Measurements from ENCODE around the gene C1orf216. TPM values are rescaled to one million over a fixed set of nuclear protein-coding genes. Genes with fewer than 3 reads are reported as not detected.
"Not testable (repeated sequence)": the region's sequence is repeated elsewhere in the genome, so short reads cannot be mapped to it uniquely, and the experiment has no call there.

The C1orf216 gene
- total and polyA plus RNA-seq, 9 donors = 9.3 to 17.4 (median 11.7) TPM

- peak; percentile 28 for DNase-seq
- Histone ChIP-seq H3K9me3 (replicated peaks; ENCODE audit: control insufficient read depth, low read depth, low read length) (no peaks in the 10 kb centered on the region), H3K27ac (ENCODE audit: low read length) (no peak overlapping the region), H3K4me1 (ENCODE audit: control insufficient read depth, insufficient read depth, low read length) (peaks cover 12% of the 10 kb centered on the region), H3K36me3 (ENCODE audit: control insufficient read depth, insufficient read depth, low read length) (no peaks in the 10 kb centered on the region), H3K4me3 (ENCODE audit: low read length) (peak overlapping the region; percentile 47), H3K27me3 (ENCODE audit: control insufficient read depth, insufficient read depth, low read length) (peaks cover 24% of the 10 kb centered on the region)
- WGBS (ENCODE audit: insufficient coverage) = 2% methylated on average over 5 of the region's 14 CpGs
Measured at GRCh38 chr1:35708441-35708921, 10.2 kb downstream of the C1orf216 start.

- Histone ChIP-seq H3K27me3 (ENCODE audit: control insufficient read depth, insufficient read depth, low read length) (peaks cover 27% of the 10 kb centered on the region), H3K36me3 (ENCODE audit: control insufficient read depth, insufficient read depth, low read length) (no peaks in the 10 kb centered on the region), H3K4me3 (ENCODE audit: low read length) (peak overlapping the region; percentile 47), H3K27ac (ENCODE audit: low read length) (no peak overlapping the region), H3K4me1 (ENCODE audit: control insufficient read depth, insufficient read depth, low read length) (peaks cover 12% of the 10 kb centered on the region), H3K9me3 (replicated peaks; ENCODE audit: control insufficient read depth, low read depth, low read length) (no peaks in the 10 kb centered on the region)
- DNase-seq = peak; percentile 69
- WGBS (ENCODE audit: insufficient coverage) = under 1% methylated on average over 55 of the region's 76 CpGs
Measured at GRCh38 chr1:35707601-35708440, 10.9 kb downstream of the C1orf216 start.

GRCh38 chr1:35706846-35707600 is 11.7 kb downstream of the C1orf216 start:
- no peak overlapping the region for H3K4me3 ChIP-seq (ENCODE audit: low read length)
- no peak overlapping the region for H3K27ac ChIP-seq (ENCODE audit: low read length)
- DNase-seq = no peak
- H3K4me1 ChIP-seq (ENCODE audit: control insufficient read depth, insufficient read depth, low read length) = peaks cover 12% of the 10 kb centered on the region
- peaks cover 34% of the 10 kb centered on the region for H3K27me3 ChIP-seq (ENCODE audit: control insufficient read depth, insufficient read depth, low read length)
- no peaks in the 10 kb centered on the region for H3K9me3 ChIP-seq (replicated peaks; ENCODE audit: control insufficient read depth, low read depth, low read length)
- WGBS (ENCODE audit: insufficient coverage) = 31% methylated on average over 25 of the region's 29 CpGs
- H3K36me3 ChIP-seq (ENCODE audit: control insufficient read depth, insufficient read depth, low read length) = no peaks in the 10 kb centered on the region

GRCh38 chr1:35702508-35702907 is 16.2 kb downstream of the C1orf216 start:
- no peak overlapping the region for H3K27ac ChIP-seq (ENCODE audit: low read length)
- H3K36me3 ChIP-seq (ENCODE audit: control insufficient read depth, insufficient read depth, low read length) = no peaks in the 10 kb centered on the region
- no peak for DNase-seq
- peaks cover 53% of the 10 kb centered on the region for H3K27me3 ChIP-seq (ENCODE audit: control insufficient read depth, insufficient read depth, low read length)
- no CpG with 5 or more reads among the region's 7 CpGs for WGBS (ENCODE audit: insufficient coverage)
- no peak overlapping the region for H3K4me3 ChIP-seq (ENCODE audit: low read length)
- H3K4me1 ChIP-seq (ENCODE audit: control insufficient read depth, insufficient read depth, low read length) = peaks cover 4% of the 10 kb centered on the region
- no peaks in the 10 kb centered on the region for H3K9me3 ChIP-seq (replicated peaks; ENCODE audit: control insufficient read depth, low read depth, low read length)

- WGBS (ENCODE audit: insufficient coverage) = 80% methylated on average over 1 of the region's 1 CpG
- peaks cover 45% of the 10 kb centered on the region for H3K27me3 ChIP-seq (ENCODE audit: control insufficient read depth, insufficient read depth, low read length)
Measured at GRCh38 chr1:35699152-35699551, 19.5 kb downstream of the C1orf216 start.

GRCh38 chr1:35692317-35692716 is 26.4 kb downstream of the C1orf216 start:
- no peak for DNase-seq
- no peak overlapping the region for H3K4me3 ChIP-seq (ENCODE audit: low read length)
- WGBS (ENCODE audit: insufficient coverage) = no CpG with 5 or more reads among the region's 2 CpGs
- no peaks in the 10 kb centered on the region for H3K36me3 ChIP-seq (ENCODE audit: control insufficient read depth, insufficient read depth, low read length)
- peaks cover 14% of the 10 kb centered on the region for H3K27me3 ChIP-seq (ENCODE audit: control insufficient read depth, insufficient read depth, low read length)
- H3K27ac ChIP-seq (ENCODE audit: low read length) = no peak overlapping the region
- no peaks in the 10 kb centered on the region for H3K4me1 ChIP-seq (ENCODE audit: control insufficient read depth, insufficient read depth, low read length)
- no peaks in the 10 kb centered on the region for H3K9me3 ChIP-seq (replicated peaks; ENCODE audit: control insufficient read depth, low read depth, low read length)

More at GRCh38 chr1:35699152-35699551, 19.5 kb downstream of the C1orf216 start:
- not testable (repeated sequence) for H3K36me3 ChIP-seq (ENCODE audit: control insufficient read depth, insufficient read depth, low read length); DNase-seq; H3K4me3 ChIP-seq (ENCODE audit: low read length); H3K4me1 ChIP-seq (ENCODE audit: control insufficient read depth, insufficient read depth, low read length); H3K9me3 ChIP-seq (replicated peaks; ENCODE audit: control insufficient read depth, low read depth, low read length); H3K27ac ChIP-seq (ENCODE audit: low read length)

GRCh38 chr1:35691571-35692220 is 27.0 kb downstream of the C1orf216 start:
- no peak overlapping the region for H3K4me3 ChIP-seq (ENCODE audit: low read length)
- H3K27ac ChIP-seq (ENCODE audit: low read length) = no peak overlapping the region
- peaks cover 14% of the 10 kb centered on the region for H3K27me3 ChIP-seq (ENCODE audit: control insufficient read depth, insufficient read depth, low read length)
- WGBS (ENCODE audit: insufficient coverage) = 40% methylated on average over 2 of the region's 8 CpGs
- no peaks in the 10 kb centered on the region for H3K4me1 ChIP-seq (ENCODE audit: control insufficient read depth, insufficient read depth, low read length)
- DNase-seq = no peak
- H3K9me3 ChIP-seq (replicated peaks; ENCODE audit: control insufficient read depth, low read depth, low read length) = no peaks in the 10 kb centered on the region
- no peaks in the 10 kb centered on the region for H3K36me3 ChIP-seq (ENCODE audit: control insufficient read depth, insufficient read depth, low read length)

- no peak for DNase-seq
- Histone ChIP-seq H3K27ac (ENCODE audit: low read length) (no peak overlapping the region), H3K36me3 (ENCODE audit: control insufficient read depth, insufficient read depth, low read length) (no peaks in the 10 kb centered on the region), H3K4me3 (ENCODE audit: low read length) (no peak overlapping the region), H3K27me3 (ENCODE audit: control insufficient read depth, insufficient read depth, low read length) (peaks cover 12% of the 10 kb centered on the region), H3K4me1 (ENCODE audit: control insufficient read depth, insufficient read depth, low read length) (no peaks in the 10 kb centered on the region), H3K9me3 (replicated peaks; ENCODE audit: control insufficient read depth, low read depth, low read length) (no peaks in the 10 kb centered on the region)
- WGBS (ENCODE audit: insufficient coverage) = 23% methylated on average over 5 of the region's 9 CpGs
Measured at GRCh38 chr1:35691080-35691479, 27.6 kb downstream of the C1orf216 start.

- WGBS (ENCODE audit: insufficient coverage) = no CpG with 5 or more reads among the region's 4 CpGs
- H3K27ac ChIP-seq (ENCODE audit: low read length); DNase-seq; H3K27me3 ChIP-seq (ENCODE audit: control insufficient read depth, insufficient read depth, low read length); H3K36me3 ChIP-seq (ENCODE audit: control insufficient read depth, insufficient read depth, low read length); H3K9me3 ChIP-seq (replicated peaks; ENCODE audit: control insufficient read depth, low read depth, low read length); H3K4me1 ChIP-seq (ENCODE audit: control insufficient read depth, insufficient read depth, low read length); H3K4me3 ChIP-seq (ENCODE audit: low read length): not testable (repeated sequence)
Measured at GRCh38 chr1:35690103-35690502, 28.6 kb downstream of the C1orf216 start.

- 82% methylated on average over 4 of the region's 5 CpGs for WGBS (ENCODE audit: insufficient coverage)
- Histone ChIP-seq H3K36me3 (ENCODE audit: control insufficient read depth, insufficient read depth, low read length) (no peaks in the 10 kb centered on the region), H3K27me3 (ENCODE audit: control insufficient read depth, insufficient read depth, low read length) (peaks cover 14% of the 10 kb centered on the region), H3K27ac (ENCODE audit: low read length) (no peak overlapping the region), H3K4me3 (ENCODE audit: low read length) (no peak overlapping the region), H3K9me3 (replicated peaks; ENCODE audit: control insufficient read depth, low read depth, low read length) (no peaks in the 10 kb centered on the region), H3K4me1 (ENCODE audit: control insufficient read depth, insufficient read depth, low read length) (no peaks in the 10 kb centered on the region)
- DNase-seq = no peak
Measured at GRCh38 chr1:35688161-35688560, 30.5 kb downstream of the C1orf216 start.
